Activated CD8-positive, alpha-beta memory T cell treated with anti-CD3 and anti-CD28 coated beads, Interleukin-2, amount 50 U/mL, for 4 hours (primary cell): Measurements from ENCODE around the gene CDC20B.
"Not testable (repeated sequence)": the region's sequence is repeated elsewhere in the genome, so short reads cannot be mapped to it uniquely, and the experiment has no call there.

Experiments
- DNase-seq: peaks from one replicate; pipeline ENCODE4 v3.0.0-alpha.2; 2020

Gene CDC20B

DNA sequence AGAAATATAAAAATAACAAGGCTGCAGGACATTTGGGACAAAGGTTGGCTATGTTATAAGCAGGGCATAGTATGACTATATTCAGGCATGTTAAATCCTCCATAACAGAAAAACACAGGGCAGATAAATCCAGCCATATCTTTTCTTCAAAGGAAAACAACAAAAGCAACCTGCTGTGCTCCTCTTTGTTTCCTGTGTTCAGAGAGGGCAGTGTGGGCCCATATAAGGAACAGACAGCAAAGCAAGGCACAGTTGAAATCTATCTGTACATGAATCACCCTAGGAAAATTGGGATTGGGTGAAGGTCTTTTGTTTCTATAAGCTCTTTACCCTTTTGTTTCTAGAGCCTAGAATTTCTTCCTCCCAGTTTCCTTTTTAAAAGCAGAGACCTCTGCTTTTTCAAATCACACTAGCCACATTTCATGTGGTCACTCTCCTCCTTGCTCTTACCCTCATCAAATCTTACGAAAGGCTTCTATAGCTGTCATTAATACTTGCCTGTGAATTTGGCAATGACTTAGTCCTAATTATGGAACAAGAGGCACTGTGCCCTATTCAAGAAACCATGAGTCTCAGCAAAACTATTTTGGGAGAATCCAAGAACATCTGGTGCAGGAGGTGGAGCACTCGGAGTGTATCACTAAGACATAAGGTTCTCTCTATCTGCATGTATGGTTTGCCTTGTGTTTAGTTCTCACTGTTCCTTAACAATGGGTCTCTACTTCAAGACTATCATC is 68.8 kb downstream of the CDC20B start:
- DNase-seq, result no peak

DNA sequence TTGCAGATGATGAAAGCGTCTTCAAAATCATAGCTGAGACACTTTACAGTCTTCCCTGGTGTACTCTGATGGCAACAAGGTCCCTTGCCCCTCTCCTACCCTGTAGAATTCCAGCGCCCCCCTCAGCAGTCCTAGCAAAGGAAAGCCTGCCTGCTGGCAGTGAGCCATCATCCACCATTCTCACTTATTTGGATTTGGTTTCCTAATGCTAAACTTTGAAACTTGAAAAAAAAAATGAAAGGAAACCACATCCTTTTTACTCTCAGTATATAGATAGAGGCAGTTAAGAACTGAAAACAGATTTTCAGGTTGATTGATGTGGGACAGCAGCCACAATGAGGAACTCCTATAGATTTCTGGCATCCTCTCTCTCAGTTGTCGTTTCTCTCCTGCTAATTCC is 70.6 kb downstream of the CDC20B start, which contains the start of gene GZMA:
GZMA (plus strand) TSS at position 299 of the 400 bp plus-strand sequence; CDS start at position 336, 37 bp downstream.
- DNase-seq, result no peak

DNA sequence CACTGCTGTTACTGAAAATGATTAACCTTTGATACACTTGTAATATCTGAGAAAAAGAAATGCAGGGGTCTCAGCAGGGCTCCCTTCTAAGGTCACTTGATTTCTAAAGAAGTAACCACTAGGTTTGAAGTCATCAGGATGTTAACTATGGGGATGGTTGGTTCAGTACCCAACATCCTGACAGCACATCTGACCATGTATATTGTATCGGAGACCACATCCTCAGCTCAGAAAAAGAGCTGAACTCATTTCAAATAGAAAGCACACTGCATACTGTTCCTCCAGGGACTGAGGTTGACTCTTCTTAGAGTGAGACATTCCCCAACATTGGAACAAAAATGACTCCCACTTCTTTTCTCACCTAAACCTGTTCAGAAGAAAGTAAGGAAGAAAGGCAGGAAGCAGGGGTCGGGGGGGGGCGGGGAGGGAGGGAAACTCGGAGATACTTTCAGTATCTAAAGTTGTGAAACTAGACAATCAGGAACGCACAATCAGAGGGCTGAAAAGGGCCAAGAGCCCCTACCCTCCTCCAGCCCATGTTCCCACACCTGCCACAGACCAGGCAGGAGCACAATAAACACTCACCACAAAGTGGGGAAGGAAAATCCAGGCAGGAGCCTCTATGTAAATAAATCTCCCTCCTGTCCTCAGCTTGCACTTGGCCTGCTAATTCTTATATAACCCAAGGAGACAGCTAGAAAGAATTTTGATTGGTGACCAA is 71.3 kb downstream of the CDC20B start:
- no peak for DNase-seq

DNA sequence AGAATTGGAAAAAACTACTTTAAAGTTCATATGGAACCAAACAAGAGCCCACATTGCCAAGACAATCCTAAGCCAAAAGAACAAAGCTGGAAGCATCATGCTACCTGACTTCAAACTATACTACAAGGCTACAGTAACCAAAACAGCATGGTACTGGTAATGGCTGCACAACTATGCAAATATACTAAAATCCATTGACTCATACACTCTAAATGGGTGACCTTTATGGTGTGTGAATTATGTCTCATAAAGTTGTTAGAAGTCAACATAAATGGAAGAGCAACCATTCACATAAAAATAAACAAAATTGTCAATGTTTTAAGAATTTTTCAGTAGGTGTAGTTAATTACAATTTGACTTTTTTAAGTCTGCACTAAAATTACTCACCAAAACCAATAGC is 71.8 kb downstream of the CDC20B start:
- DNase-seq, result not testable (repeated sequence)

DNA sequence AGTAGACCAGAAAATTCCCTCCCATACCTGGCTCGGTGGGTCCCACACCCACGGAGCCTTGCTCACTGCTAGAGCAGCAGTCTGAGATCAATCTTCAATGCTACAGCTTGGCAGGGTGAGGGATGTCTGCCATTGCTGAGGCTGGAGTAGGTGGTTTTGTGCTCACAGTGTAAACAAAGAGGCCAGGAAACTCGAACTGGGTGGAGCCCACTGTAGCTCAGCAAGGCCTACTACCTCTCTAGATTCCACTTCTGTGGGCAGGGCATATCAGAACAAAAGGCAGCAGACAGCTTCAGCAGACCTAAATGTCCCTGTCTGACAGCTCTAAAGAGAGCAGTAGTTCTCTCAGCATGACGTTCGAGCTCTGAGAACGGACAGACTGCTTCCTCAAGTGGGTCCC is 76.1 kb downstream of the CDC20B start:
- DNase-seq, result peak; percentile 36

DNA sequence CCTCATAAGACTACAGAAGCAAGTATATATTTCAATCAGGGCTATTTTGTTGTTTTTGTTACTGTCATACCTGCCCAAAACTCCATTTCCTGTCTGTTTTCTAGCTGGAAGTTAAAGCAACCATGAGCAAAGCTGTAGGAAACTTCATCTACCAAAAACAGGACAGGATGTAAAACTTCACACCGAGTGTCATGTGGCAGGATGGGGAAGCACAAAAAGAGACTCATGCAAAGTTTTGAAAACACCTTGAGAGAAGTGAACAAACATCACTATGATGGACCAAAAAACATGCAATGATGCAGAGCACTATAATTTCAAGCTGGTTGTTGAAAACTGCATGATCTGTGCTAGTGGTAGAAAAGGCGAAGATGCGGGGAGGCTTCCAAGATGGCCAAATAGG is 76.8 kb downstream of the CDC20B start:
- no peak for DNase-seq

DNA sequence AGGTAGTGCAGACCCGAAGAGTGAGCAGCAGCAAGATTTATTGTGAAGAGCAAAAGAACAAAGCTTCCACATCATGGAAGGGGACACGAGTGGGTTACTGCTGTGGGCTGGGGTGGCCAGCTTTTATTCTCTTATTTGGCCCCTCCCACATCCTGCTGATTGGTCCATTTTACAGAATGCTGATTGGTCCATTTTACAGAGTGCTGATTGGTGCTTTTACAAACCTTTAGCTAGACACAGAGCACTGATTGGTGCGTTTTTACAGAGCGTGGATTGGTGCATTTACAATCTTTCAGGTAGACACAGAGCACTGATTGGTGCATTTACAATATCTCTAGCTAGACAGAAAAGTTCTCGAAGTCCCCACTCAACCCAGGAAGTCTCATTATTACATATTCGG is 82.0 kb downstream of the CDC20B start:
- not testable (repeated sequence) for DNase-seq

DNA sequence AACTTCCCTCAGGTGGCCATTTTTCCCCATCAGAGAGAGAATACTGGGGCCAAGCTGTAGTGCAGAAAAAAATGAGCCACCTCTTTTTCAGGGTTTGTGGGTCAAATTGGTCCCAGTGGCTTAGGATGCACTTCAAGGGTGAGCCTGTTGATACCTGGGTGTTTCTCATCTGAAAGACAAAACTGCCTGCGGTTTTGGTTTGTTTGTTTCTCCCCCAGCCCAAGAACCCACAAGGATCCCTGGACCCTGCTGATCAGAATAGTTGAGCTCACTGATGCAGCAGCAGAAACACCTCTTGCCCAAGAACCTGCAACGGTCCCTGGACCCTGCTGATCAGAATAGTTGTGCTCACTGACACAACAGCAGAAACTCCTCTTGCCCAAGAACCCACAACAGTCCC is 83.7 kb downstream of the CDC20B start:
- DNase-seq, result not testable (repeated sequence)

DNA sequence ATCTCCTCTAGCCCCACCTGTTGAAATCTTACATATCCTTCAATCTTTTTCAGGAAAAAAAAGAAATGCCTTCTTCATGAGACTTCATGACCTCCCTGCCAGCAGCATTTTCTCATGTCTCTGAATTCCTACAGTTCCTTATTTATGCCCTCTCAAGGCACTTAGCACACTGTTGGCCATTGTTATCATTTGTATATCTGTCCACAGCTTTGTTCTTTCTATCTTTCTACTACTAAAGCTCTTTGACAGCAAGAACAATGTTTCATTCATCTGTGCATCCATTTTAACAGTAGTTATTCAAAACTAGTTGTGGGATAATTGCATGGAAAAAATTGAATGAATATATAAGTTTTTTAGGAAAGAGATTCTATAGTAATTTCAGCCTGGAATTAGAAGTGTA is 91.4 kb downstream of the CDC20B start:
- no peak for DNase-seq

DNA sequence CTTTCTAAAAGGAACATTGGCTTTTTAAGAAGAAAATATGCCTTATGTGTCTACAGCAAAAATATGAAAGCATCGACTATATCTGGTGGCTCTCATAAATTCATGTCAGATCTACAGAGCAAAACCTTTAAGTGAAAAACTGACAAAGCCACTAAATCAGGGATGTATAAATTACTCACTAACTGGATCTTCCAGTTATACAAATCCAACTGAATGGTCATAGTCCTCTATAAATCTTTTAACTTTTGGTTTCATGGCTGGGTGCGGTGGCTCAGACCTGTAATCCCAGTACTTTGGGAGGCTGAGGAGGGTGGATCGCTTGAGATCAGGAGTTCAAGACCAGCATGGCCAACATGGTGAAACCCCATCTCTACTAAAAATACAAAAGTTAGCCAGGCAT is 99.8 kb downstream of the CDC20B start:
- no peak for DNase-seq

DNA sequence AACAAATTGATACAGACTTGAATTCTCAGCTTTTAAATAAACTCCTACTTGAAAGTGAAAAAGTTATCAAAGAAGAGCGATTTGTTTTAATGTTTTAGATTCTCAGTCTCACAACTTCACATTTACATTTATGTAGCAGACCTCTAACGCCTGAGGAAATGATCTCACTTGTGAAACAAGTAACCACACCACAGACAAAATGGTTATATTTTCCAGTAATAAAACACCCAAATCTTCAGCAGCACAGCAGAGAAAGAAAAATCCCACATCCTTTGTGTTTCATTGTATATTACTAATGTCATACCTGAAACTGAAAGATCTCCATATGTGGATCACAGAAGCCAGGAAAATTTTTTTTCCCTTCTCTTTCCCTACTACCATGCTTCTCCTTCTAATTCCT is 100.3 kb downstream of the CDC20B start:
- DNase-seq, result no peak

DNA sequence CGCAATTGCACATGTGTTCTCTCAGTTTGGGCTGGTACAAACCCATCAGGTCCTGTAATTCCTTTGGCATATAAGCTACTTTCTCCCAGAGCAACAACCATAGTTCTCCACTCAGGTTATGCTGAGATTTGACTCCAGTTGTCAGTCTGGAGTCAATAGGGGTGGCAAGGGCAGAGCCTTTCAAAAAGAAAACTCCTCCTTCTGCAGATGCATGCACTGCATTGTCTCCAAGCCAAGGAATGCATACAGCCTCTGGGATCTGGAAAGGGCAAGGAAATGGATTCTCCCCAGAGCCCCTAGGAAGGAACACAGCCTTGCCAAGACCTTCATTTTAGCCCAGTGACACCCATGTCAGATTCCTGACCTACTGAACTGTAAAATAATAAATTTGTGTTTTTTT is 101.6 kb downstream of the CDC20B start:
- DNase-seq, result no peak

DNA sequence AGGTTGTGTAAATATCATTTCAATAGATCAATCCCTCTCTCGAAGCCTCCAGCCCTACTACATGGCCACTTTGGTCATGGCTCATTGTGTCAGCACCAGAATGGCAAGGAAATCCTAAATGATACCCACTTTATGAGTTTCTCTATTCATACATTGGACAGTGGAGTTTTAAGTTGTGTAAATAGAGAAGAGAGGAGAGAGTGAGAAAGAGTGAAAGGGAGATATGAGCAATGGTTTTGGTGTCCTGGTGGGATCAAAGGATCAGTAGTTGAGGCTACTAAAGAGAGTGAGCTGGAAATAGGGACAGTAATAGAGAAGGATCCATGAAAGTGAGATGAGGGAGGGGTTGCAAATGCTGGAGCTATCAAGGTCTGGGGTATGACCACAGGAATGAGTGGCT is 102.0 kb downstream of the CDC20B start:
- no peak for DNase-seq

DNA sequence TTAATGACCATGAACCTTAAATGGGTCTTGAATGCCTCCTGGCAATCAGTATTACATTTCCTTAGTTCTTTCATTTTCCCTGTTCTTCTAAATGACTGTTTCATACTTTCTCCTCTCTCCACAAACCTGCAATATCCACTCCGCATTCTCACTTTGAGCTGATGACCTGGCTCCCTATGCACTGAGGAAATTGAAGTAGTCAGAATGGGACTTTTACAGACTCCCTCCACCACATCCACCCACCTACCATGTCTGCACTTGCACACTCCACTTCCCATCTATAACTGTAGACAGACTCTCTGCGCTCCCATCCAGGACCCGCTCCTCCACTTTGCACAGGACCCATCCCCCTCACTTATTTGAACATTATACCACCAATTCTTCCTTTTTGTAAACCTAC is 106.7 kb downstream of the CDC20B start:
- DNase-seq, result no peak

DNA sequence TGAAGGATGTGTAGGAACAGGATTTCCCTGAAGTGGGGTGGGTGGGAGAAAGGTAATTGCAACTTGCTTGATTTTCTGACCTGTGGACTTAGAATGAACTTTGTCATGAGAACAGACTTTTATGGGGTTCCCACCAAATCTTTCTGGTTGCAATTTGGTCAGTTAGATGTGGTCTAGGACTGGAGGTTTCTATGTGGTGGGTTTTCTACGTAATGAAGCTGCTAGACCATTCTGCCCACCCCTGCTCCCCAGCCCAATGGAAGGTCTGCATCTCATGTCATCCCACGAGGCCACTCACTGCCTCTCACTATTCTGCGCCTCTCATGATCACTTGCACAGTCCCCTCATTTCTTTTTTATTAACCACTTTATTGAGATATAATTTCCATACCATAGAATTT is 108.5 kb downstream of the CDC20B start:
- DNase-seq, result no peak

DNA sequence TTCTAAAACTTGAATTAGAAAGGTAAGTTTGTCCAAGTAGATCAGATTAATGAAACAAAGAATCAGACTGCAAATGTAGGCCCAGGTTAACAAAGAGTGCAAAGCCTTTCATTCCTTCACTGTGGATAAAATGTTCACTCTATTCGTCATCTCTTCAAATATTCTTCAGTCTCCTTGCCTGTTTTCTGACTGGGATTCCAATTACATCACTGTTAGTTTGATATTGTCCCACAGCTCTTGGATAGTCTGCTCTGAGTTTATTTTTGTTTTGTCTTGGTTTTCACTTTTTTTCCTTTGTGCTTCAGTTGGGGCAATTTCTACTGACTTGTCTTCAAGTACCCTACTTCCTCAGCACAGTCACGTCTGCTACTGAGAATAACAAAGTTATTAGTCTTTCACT is 109.1 kb downstream of the CDC20B start:
- DNase-seq, result no peak

DNA sequence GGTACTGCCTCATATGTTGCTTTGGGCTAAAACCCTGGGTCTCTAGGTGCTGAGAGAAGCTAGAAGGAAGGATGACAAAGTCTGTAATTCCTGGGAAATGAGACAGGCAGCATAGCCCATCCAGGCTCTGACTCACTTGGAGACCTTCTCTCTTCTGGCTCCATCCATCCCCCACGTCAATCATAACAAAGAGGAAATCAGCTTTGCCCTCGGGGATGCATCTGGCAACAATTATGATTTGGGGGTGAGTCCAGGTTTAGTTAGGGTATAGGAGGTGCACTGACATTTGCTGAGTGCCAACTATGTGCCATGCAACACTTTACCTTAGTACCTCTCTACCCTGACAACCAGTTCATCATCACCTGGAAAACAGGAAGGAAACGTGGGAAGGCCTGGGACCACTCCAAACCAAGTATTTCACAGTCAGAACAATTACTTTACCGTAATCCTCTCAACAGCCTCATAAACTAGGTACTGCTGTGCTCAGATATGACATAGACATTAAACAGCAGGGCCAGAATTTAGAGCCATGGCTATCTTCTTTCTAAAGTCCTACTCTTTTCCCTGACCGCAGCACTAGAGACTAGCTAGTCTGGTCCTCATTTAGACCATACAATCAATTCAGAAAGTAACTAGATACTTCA is 109.6 kb downstream of the CDC20B start:
- no peak for DNase-seq
